ENCODE data around the gene SDC1. TPM values are rescaled to one million over a fixed set of nuclear protein-coding genes. Genes with fewer than 3 reads are reported as not detected.

The SDC1 gene
- total RNA-seq, 1 donor from 2014 or later: 2.1 TPM

DNA sequence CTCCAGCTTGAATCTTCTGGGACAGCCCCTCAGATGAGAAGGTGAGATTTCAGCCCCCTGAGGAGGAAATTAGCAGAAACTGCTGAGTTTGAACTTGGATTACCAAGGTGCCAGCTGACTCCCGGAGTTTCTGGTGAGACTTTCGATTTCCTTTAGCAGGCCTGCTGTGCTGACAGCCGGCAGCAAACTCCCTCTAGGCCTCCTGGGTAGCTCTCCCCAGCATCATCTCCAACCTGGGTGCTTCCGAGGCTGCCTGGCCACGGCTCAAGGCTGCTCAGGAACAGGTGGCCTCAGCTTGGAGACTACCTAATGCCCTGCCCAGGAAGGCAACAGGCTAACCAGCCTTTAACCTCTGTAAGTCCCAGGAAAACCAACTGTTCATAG, 16.5 kb downstream of the SDC1 start:
- Histone ChIP-seq H3K9ac (ENCODE audit: low read depth in 1 of 3, low read length in 3 of 3) (no peak overlapping the region), H3K27me3 (ENCODE audit: control insufficient read depth in 3 of 3, insufficient read depth in 3 of 3, low read length in 3 of 3) (peaks cover 0 to 6% (median 0%) of the 10 kb centered on the region in 3 donors), H3K4me1 (ENCODE audit: control insufficient read depth in 3 of 3, insufficient read depth in 3 of 3, low read length in 3 of 3) (no peaks in the 10 kb centered on the region), H3K27ac (ENCODE audit: low read depth, low read length) (no peak overlapping the region), H3K4me3 (ENCODE audit: low read length in 3 of 3) (no peak overlapping the region), H3K9me3 (ENCODE audit: control insufficient read depth in 3 of 3, low read length in 3 of 3) (no peaks in the 10 kb centered on the region), H3K36me3 (ENCODE audit: control insufficient read depth in 3 of 3, insufficient read depth in 3 of 3, low read length in 3 of 3) (no peaks in the 10 kb centered on the region)

- Histone ChIP-seq H3K4me3 (ENCODE audit: low read length in 3 of 3) (no peak overlapping the region), H3K9me3 (ENCODE audit: control insufficient read depth in 3 of 3, low read length in 3 of 3) (no peaks in the 10 kb centered on the region), H3K27ac (ENCODE audit: low read depth, low read length) (no peak overlapping the region), H3K4me1 (ENCODE audit: control insufficient read depth in 3 of 3, insufficient read depth in 3 of 3, low read length in 3 of 3) (no peaks in the 10 kb centered on the region), H3K36me3 (ENCODE audit: control insufficient read depth in 3 of 3, insufficient read depth in 3 of 3, low read length in 3 of 3) (no peaks in the 10 kb centered on the region), H3K27me3 (ENCODE audit: control insufficient read depth in 3 of 3, insufficient read depth in 3 of 3, low read length in 3 of 3) (peaks cover 0 to 2% (median 0%) of the 10 kb centered on the region in 3 donors), H3K9ac (ENCODE audit: low read depth in 1 of 3, low read length in 3 of 3) (no peak overlapping the region)
Measured at GRCh38 chr2:20207051-20207450, 17.9 kb downstream of the SDC1 start.

DNA sequence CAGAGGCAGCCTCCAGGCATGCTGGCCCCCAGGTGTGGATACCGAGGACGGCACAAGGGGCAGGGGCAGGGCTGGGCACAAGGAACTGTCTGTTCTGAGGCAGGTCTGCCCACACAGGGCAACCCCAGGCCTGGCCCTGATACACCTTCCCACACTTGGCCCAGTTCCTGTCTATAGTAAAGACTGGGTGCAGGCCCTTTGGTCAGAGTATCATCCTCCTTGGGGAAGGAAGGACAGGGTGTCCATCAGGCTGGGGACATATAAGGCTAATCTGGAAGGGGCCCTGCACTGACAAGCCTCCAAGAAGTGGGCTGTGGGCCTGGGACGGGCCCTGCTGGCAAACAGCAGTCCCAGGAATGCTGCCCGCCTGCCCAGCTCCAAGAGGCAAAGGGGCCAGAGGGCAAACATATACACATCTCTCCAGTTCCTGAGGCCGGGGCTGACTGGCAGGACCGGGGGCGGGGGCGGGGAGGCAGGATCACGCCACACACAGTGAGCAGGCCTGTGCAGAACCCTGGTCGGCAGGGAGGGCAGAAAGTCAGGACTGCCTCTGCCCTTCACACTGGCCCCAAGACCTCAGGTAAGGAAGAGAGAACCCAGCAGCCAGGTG, 18.9 kb downstream of the SDC1 start:
- Histone ChIP-seq H3K4me3 (ENCODE audit: low read length in 3 of 3) (no peak overlapping the region), H3K9ac (ENCODE audit: low read depth in 1 of 3, low read length in 3 of 3) (no peak overlapping the region), H3K27me3 (ENCODE audit: control insufficient read depth in 3 of 3, insufficient read depth in 3 of 3, low read length in 3 of 3) (no peaks in the 10 kb centered on the region), H3K36me3 (ENCODE audit: control insufficient read depth in 3 of 3, insufficient read depth in 3 of 3, low read length in 3 of 3) (no peaks in the 10 kb centered on the region), H3K9me3 (ENCODE audit: control insufficient read depth in 3 of 3, low read length in 3 of 3) (no peaks in the 10 kb centered on the region), H3K27ac (ENCODE audit: low read depth, low read length) (no peak overlapping the region), H3K4me1 (ENCODE audit: control insufficient read depth in 3 of 3, insufficient read depth in 3 of 3, low read length in 3 of 3) (no peaks in the 10 kb centered on the region)

DNA sequence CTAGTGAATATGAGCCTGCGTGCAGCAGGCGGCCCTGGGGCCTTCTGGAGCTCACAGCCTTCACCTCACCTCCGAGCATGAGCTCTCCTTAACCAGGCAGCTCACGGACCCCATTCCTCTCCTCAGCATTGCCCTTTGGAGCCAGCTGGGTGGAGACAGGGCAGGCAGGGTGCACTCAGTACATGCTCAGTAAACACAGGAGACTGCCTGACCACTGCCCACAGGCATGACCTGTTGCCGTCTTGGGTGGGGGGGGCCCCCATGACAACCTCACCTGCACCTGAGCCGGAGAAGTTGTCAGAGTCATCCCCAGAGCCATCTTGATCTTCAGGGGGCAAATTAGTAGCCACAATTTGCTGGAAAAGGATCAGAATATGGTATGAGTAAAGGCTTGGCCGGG, 19.9 kb downstream of the SDC1 start:
- Histone ChIP-seq H3K27ac (ENCODE audit: low read depth, low read length) (no peak overlapping the region), H3K27me3 (ENCODE audit: control insufficient read depth in 3 of 3, insufficient read depth in 3 of 3, low read length in 3 of 3) (no peaks in the 10 kb centered on the region), H3K9ac (ENCODE audit: low read depth in 1 of 3, low read length in 3 of 3) (no peak overlapping the region), H3K36me3 (ENCODE audit: control insufficient read depth in 3 of 3, insufficient read depth in 3 of 3, low read length in 3 of 3) (no peaks in the 10 kb centered on the region), H3K9me3 (ENCODE audit: control insufficient read depth in 3 of 3, low read length in 3 of 3) (no peaks in the 10 kb centered on the region), H3K4me3 (ENCODE audit: low read length in 3 of 3) (no peak overlapping the region), H3K4me1 (ENCODE audit: control insufficient read depth in 3 of 3, insufficient read depth in 3 of 3, low read length in 3 of 3) (no peaks in the 10 kb centered on the region)

DNA sequence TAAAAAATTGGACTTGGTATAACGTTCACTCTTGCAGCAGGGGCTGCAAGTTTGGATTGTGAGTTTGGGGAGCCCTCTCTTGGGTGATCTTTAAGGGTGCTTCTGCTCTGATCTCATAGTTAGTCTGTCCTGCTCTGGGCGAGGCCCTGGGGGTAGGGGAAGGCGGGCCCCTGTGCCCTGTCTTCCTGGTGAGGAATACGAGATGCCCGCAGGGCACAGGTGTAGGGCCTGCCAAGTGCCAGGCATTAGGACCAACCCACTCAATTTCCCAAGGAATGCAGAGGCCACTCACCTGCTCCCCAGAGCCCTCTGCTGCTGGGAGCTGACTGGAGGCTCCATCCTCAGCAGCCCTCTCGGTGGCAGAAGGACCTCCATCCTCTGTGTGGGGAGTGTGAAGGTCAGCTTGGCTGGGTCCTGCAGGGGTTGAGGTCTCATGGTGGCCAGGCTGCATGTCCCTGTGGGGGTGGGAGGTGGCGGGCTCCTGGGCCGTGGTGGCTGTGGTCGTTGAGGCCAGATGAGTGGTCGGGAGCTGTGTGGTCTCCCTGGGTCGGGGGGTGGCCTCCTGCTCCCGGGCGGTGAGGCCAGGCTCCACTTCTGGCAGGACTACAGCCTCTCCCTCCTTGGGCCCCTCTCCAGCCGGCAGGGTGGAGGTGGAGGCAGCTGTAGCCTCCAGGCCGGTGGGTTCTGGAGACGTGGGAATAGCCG, 21.3 kb downstream of the SDC1 start:
- Histone ChIP-seq H3K9me3 (ENCODE audit: control insufficient read depth in 3 of 3, low read length in 3 of 3) (no peaks in the 10 kb centered on the region), H3K36me3 (ENCODE audit: control insufficient read depth in 3 of 3, insufficient read depth in 3 of 3, low read length in 3 of 3) (no peaks in the 10 kb centered on the region), H3K4me3 (ENCODE audit: low read length in 3 of 3) (no peak overlapping the region), H3K27ac (ENCODE audit: low read depth, low read length) (no peak overlapping the region), H3K27me3 (ENCODE audit: control insufficient read depth in 3 of 3, insufficient read depth in 3 of 3, low read length in 3 of 3) (no peaks in the 10 kb centered on the region), H3K4me1 (ENCODE audit: control insufficient read depth in 3 of 3, insufficient read depth in 3 of 3, low read length in 3 of 3) (no peaks in the 10 kb centered on the region), H3K9ac (ENCODE audit: low read depth in 1 of 3, low read length in 3 of 3) (no peak overlapping the region)

GRCh38 chr2:20203072-20203471, 21.9 kb downstream of the SDC1 start:
- no peaks in the 10 kb centered on the region for H3K36me3 ChIP-seq (ENCODE audit: control insufficient read depth in 3 of 3, insufficient read depth in 3 of 3, low read length in 3 of 3)
- H3K9ac ChIP-seq (ENCODE audit: low read depth in 1 of 3, low read length in 3 of 3): no peak overlapping the region
- no peaks in the 10 kb centered on the region for H3K27me3 ChIP-seq (ENCODE audit: control insufficient read depth in 3 of 3, insufficient read depth in 3 of 3, low read length in 3 of 3)

DNA sequence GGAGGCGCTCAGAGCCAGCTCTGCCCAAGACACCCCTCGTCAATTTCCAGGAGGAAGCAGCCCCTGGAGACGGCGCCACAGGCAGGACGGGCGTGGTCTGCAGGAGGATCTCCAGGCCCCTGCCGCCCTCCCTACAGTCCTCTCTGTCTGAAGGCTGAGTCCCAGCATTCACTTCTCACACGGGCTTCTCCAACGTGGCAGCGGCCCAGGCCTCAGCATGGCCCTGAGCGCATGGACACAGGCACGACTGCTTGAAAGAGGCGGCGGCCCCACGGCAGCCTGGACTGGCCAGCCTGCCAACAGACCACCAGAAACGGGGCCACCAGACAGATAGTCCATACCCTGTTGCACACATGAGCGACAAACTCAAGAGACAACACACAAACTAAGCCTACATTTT, 23.3 kb downstream of the SDC1 start:
- H3K4me1 ChIP-seq (ENCODE audit: control insufficient read depth in 3 of 3, insufficient read depth in 3 of 3, low read length in 3 of 3): no peaks in the 10 kb centered on the region
- no peaks in the 10 kb centered on the region for H3K27me3 ChIP-seq (ENCODE audit: control insufficient read depth in 3 of 3, insufficient read depth in 3 of 3, low read length in 3 of 3)
- H3K36me3 ChIP-seq (ENCODE audit: control insufficient read depth in 3 of 3, insufficient read depth in 3 of 3, low read length in 3 of 3): no peaks in the 10 kb centered on the region
- no peaks in the 10 kb centered on the region for H3K9me3 ChIP-seq (ENCODE audit: control insufficient read depth in 3 of 3, low read length in 3 of 3)
- H3K9ac ChIP-seq (ENCODE audit: low read depth in 1 of 3, low read length in 3 of 3): no peak overlapping the region
- H3K27ac ChIP-seq (ENCODE audit: low read depth, low read length): no peak overlapping the region
- H3K4me3 ChIP-seq (ENCODE audit: low read length in 3 of 3): no peak overlapping the region

More at GRCh38 chr2:20203072-20203471, 21.9 kb downstream of the SDC1 start:
- Histone ChIP-seq H3K4me3 (ENCODE audit: low read length in 3 of 3) (no peak overlapping the region), H3K27ac (ENCODE audit: low read depth, low read length) (no peak overlapping the region), H3K9me3 (ENCODE audit: control insufficient read depth in 3 of 3, low read length in 3 of 3) (no peaks in the 10 kb centered on the region), H3K4me1 (ENCODE audit: control insufficient read depth in 3 of 3, insufficient read depth in 3 of 3, low read length in 3 of 3) (no peaks in the 10 kb centered on the region)

GRCh38 chr2:20200697-20201555, 24.0 kb downstream of the SDC1 start:
- no peaks in the 10 kb centered on the region for H3K4me1 ChIP-seq (ENCODE audit: control insufficient read depth in 3 of 3, insufficient read depth in 3 of 3, low read length in 3 of 3)
- H3K4me3 ChIP-seq (ENCODE audit: low read length in 3 of 3): no peak overlapping the region
- H3K36me3 ChIP-seq (ENCODE audit: control insufficient read depth in 3 of 3, insufficient read depth in 3 of 3, low read length in 3 of 3): no peaks in the 10 kb centered on the region
- no peak overlapping the region for H3K27ac ChIP-seq (ENCODE audit: low read depth, low read length)
- H3K27me3 ChIP-seq (ENCODE audit: control insufficient read depth in 3 of 3, insufficient read depth in 3 of 3, low read length in 3 of 3): peaks cover 0 to 3% (median 0%) of the 10 kb centered on the region in 3 donors
- H3K9me3 ChIP-seq (ENCODE audit: control insufficient read depth in 3 of 3, low read length in 3 of 3): no peaks in the 10 kb centered on the region
- H3K9ac ChIP-seq (ENCODE audit: low read depth in 1 of 3, low read length in 3 of 3): no peak overlapping the region

- H3K4me1 ChIP-seq (ENCODE audit: control insufficient read depth in 3 of 3, insufficient read depth in 3 of 3, low read length in 3 of 3): no peaks in the 10 kb centered on the region
- H3K4me3 ChIP-seq (ENCODE audit: low read length in 3 of 3): no peak overlapping the region
- H3K9me3 ChIP-seq (ENCODE audit: control insufficient read depth in 3 of 3, low read length in 3 of 3): no peaks in the 10 kb centered on the region
- no peaks in the 10 kb centered on the region for H3K36me3 ChIP-seq (ENCODE audit: control insufficient read depth in 3 of 3, insufficient read depth in 3 of 3, low read length in 3 of 3)
- H3K27ac ChIP-seq (ENCODE audit: low read depth, low read length): no peak overlapping the region
- peaks cover 0 to 3% (median 0%) of the 10 kb centered on the region in 3 donors for H3K27me3 ChIP-seq (ENCODE audit: control insufficient read depth in 3 of 3, insufficient read depth in 3 of 3, low read length in 3 of 3)
- no peak overlapping the region for H3K9ac ChIP-seq (ENCODE audit: low read depth in 1 of 3, low read length in 3 of 3)
Measured at GRCh38 chr2:20199633-20200270, 25.2 kb downstream of the SDC1 start.
